Endothelial cell of umbilical vein (primary cell): ENCODE data around the gene CCND2. TPM values are rescaled to one million over a fixed set of nuclear protein-coding genes. Genes with fewer than 3 reads are reported as not detected.

Experiments used
- BruUV-seq: library from RNA; stranded (reverse); fragments of 400-500 nt; replicated peaks from 2 replicates; lab custom pipeline; 2021; lab: Mats Ljungman, UMichigan
- CTCF ChIA-PET: fragments of 300-600, 350-600 bp; sonication (Branson Sonifier 250); formaldehyde crosslinking; loops from one replicate; lab custom pipeline; 2021; ENCODE audit warnings: antibody characterized with exemption, inconsistent platforms; lab: Charles Lee
- POLR2A ChIA-PET: fragments of 300-600, 350-600 bp; sonication (Branson Sonifier 250); formaldehyde crosslinking; loops from one replicate; lab custom pipeline; 2021; ENCODE audit warnings: antibody characterized with exemption, inconsistent platforms; lab: Charles Lee
- DNase-seq: peaks from one replicate; pipeline ENCODE4 v3.0.0-alpha.2; 2011; ENCODE audit warnings: low read depth, low spot score
- FAIRE-seq: peaks from 2 replicates; lab custom pipeline; 2011; peaks lifted over from hg19 to GRCh38; lab: Jason Lieb, UNC
- H2AFZ ChIP-seq: 2 replicates; pipeline ENCODE4 v1.6.0; 2012; ENCODE audit warnings: low read depth, low read length, control low read depth, inconsistent platforms
- H3K27ac ChIP-seq: 2 replicates; pipeline ENCODE4 v1.5.1; 2011; ENCODE audit warnings: low read depth, mild to moderate bottlenecking, control low read depth, low read length, moderate library complexity; ENCODE audit not compliant: insufficient read depth
- H3K27me3 ChIP-seq, 2 experiments: 2 replicates each; pipeline versions ENCODE4 v1.6.0 to v1.6.1; 2011; ENCODE audit warnings: low read length in 2 of 2, mixed read lengths in 1 of 2; ENCODE audit not compliant: control insufficient read depth in 2 of 2, insufficient read depth in 2 of 2
- H3K36me3 ChIP-seq, 2 experiments: 2 replicates in 1 of 2; 3 replicates in 1 of 2; pipeline ENCODE4 v1.5.1; 2011; ENCODE audit warnings: low read length in 2 of 2, mild to moderate bottlenecking in 1 of 2, moderate library complexity in 1 of 2; ENCODE audit not compliant: control insufficient read depth in 2 of 2, insufficient read depth in 2 of 2; ENCODE audit errors: extremely low read depth in 1 of 2
- H3K4me1 ChIP-seq: 3 replicates; pipeline ENCODE4 v1.5.1; 2011; ENCODE audit warnings: mild to moderate bottlenecking, low read length; ENCODE audit not compliant: control insufficient read depth, insufficient read depth; ENCODE audit errors: extremely low read depth
- H3K4me2 ChIP-seq: 2 replicates; pipeline ENCODE4 v1.6.1; 2011; ENCODE audit warnings: low read length, control low read depth, mixed read lengths; ENCODE audit not compliant: insufficient read depth
- H3K4me3 ChIP-seq, 3 experiments: fragments of 200-600 bp in 1 of 3; sonication (generic), shearing (Covaris generic) in 1 of 3; replicated peaks in 1 of 3; 2 replicates each; pipeline ENCODE4 v1.5.1; 2011 to 2016; ENCODE audit warnings: control low read depth in 3 of 3, low read length in 3 of 3, mild to moderate bottlenecking in 2 of 3, inconsistent platforms in 1 of 3, low read depth in 1 of 3, moderate library complexity in 1 of 3; ENCODE audit not compliant: insufficient read depth in 1 of 3
- H3K79me2 ChIP-seq: 2 replicates; pipeline ENCODE4 v1.6.0; 2012; ENCODE audit warnings: low read length, inconsistent platforms; ENCODE audit not compliant: control insufficient read depth, insufficient read depth
- H3K9ac ChIP-seq: replicated peaks from 2 replicates; pipeline ENCODE3; 2011; ENCODE audit warnings: low read length, control low read depth; ENCODE audit not compliant: insufficient read depth; ENCODE audit errors: extremely low read depth
- H3K9me1 ChIP-seq: replicated peaks from 3 replicates; pipeline ENCODE4 v1.6.0; 2011; ENCODE audit warnings: mild to moderate bottlenecking, low read length; ENCODE audit not compliant: control insufficient read depth, insufficient read depth; ENCODE audit errors: extremely low read depth
- H3K9me3 ChIP-seq: replicated peaks from 2 replicates; pipeline ENCODE4 v1.5.1; 2012; ENCODE audit warnings: low read length, inconsistent platforms; ENCODE audit not compliant: control insufficient read depth, insufficient read depth
- H4K20me1 ChIP-seq: replicated peaks from 2 replicates; pipeline ENCODE3; 2011; ENCODE audit warnings: mild to moderate bottlenecking, low read length; ENCODE audit not compliant: control insufficient read depth, insufficient read depth; ENCODE audit errors: extremely low read depth
- EZH2 ChIP-seq: IDR thresholded peaks from 2 replicates; pipeline ENCODE4 v1.6.1; 2012; ENCODE audit warnings: borderline replicate concordance, low read depth, mild to moderate bottlenecking, moderate library complexity, low read length, inconsistent platforms; ENCODE audit not compliant: severe bottlenecking
- FOS ChIP-seq: IDR thresholded peaks from 2 replicates; pipeline ENCODE4 v1.6.1; 2011; ENCODE audit warnings: mild to moderate bottlenecking, low read length, moderate library complexity, borderline replicate concordance; ENCODE audit not compliant: insufficient read depth
- GATA2 ChIP-seq: IDR thresholded peaks from 2 replicates; pipeline ENCODE4 v1.7.0; 2011; ENCODE audit warnings: low read depth, mild to moderate bottlenecking, moderate library complexity, mixed read lengths, low read length; ENCODE audit not compliant: insufficient read length, insufficient read depth
- JUN ChIP-seq: IDR thresholded peaks from 2 replicates; pipeline ENCODE4 v1.6.1; 2011; ENCODE audit warnings: borderline replicate concordance, low read depth; ENCODE audit not compliant: insufficient read length, insufficient read depth
- MYC ChIP-seq: IDR thresholded peaks from one replicate; pipeline ENCODE4 v1.6.1; 2011; ENCODE audit warnings: mild to moderate bottlenecking, low read depth, low read length
- POLR2A ChIP-seq: IDR thresholded peaks from 2 replicates; pipeline ENCODE4 v1.6.1; 2012; ENCODE audit warnings: low read depth, mild to moderate bottlenecking, control low read depth, low read length
- POLR2AphosphoS5 ChIP-seq: IDR thresholded peaks from 2 replicates; pipeline ENCODE4 v1.6.1; 2012; ENCODE audit warnings: low read depth, mild to moderate bottlenecking, control low read depth, low read length, moderate library complexity; ENCODE audit not compliant: insufficient read depth
- dilution Hi-C: fragments of 300-500 bp; cut with MboI; formaldehyde crosslinking; loops from one replicate; pipeline ENCODE4 v1.15.0; 2019; ENCODE audit warnings: low sequenced_read_pairs; ENCODE audit not compliant: extremely low pct_ligation_motif_present
- intact Hi-C: fragments of 100-400 bp; cut with micrococcal nuclease; formaldehyde crosslinking; loops from one replicate; pipeline ENCODE4 v1.10.0; 2022
- polyA plus RNA-seq, 4 experiments: library from polyadenylated mRNA; depleted of rRNA in 3 of 4; stranded (reverse) in 3 of 4; unstranded in 1 of 4; fragments of >200 nt; gene quantifications; 2 replicates each; pipeline versions ENCODE4 v1.2.1 to v1.2.3, GENCODE V29; 2011 to 2012; ENCODE audit warnings: missing spikeins in 1 of 4
- total RNA-seq: library from RNA; stranded (reverse); gene quantifications from 2 replicates; pipeline ENCODE4 v1.2.3, GENCODE V29; 2021
- TF ChIP-seq, protein P1 (sequence below), 2 donors: IDR thresholded peaks; 1 replicate in 1 of 2; 2 replicates in 1 of 2; pipeline ENCODE4 v1.5.1; 2011; ENCODE audit warnings: low read length in 2 of 2, mild to moderate bottlenecking in 2 of 2, moderate library complexity in 2 of 2, control low read depth in 1 of 2, inconsistent platforms in 1 of 2, low read depth in 1 of 2; ENCODE audit not compliant: insufficient read depth in 1 of 2; ENCODE audit errors: extremely low read depth in 1 of 2
- TF ChIP-seq, protein P2 (sequence below): IDR thresholded peaks from 2 replicates; pipeline ENCODE4 v1.6.1; 2011; ENCODE audit not compliant: insufficient read depth, insufficient read length

Gene CCND2
- total and polyA plus RNA-seq, 2 donors (not counting 3 experiments of a cell fraction or from before 2014, with no cell fraction given) = 0.68 to 3.4 TPM

DNA sequence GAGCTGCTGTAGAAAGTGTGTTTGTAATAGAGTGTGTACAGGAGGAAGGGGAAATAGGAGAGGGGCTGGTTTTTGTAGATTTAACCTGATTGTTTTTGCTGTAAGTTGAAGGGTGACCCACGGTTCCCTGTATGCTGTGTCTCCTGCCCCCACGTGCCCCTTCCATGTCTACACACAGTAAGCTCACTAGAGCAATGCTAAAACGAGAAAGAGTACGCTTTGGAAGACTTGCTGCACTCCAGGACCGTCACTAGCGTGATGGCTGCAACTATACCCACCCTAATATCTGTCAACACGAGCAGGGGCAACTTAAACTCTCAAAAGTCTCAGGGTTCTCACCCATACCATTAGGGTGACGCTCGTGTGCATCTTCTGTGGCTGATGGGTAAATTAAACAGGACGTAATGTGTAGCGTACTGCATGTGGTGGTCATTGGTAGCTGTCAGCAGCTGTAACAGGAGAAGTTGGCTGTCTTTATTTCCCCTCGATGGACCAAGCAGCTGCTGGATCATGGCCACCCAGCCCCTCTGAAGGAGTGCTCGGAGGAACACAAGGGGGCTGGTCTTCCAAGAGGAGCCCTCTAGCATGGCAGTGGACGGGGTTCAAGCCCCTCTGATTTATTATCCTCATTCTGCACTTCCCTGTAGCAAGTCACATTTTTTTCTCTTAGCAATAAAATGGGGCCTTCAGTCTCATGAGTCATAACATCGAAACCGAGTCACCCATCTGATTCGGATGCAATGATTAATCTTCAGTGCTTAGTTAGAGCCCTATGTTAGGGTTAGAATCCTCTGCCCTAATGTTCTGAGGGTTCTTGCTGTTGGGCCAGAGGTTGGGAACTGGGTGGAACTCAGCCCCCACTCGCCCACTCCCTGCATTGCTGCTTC, 14.0 kb downstream of the CCND2 start:
- Histone ChIP-seq H3K9me3 (no peaks in the 10 kb centered on the region), H3K4me1 (no peaks in the 10 kb centered on the region), H3K79me2 (no peaks in the 10 kb centered on the region), H3K4me3 (no peak overlapping the region), H3K36me3 (no peaks in the 10 kb centered on the region), H4K20me1 (no peaks in the 10 kb centered on the region), H3K27ac (no peak overlapping the region), H3K4me2 (no peak overlapping the region), H3K9me1 (no peaks in the 10 kb centered on the region), H2AFZ (no peak overlapping the region), H3K9ac (no peak overlapping the region), H3K27me3 (no peaks in the 10 kb centered on the region)
- TF ChIP-seq, protein P1, sequence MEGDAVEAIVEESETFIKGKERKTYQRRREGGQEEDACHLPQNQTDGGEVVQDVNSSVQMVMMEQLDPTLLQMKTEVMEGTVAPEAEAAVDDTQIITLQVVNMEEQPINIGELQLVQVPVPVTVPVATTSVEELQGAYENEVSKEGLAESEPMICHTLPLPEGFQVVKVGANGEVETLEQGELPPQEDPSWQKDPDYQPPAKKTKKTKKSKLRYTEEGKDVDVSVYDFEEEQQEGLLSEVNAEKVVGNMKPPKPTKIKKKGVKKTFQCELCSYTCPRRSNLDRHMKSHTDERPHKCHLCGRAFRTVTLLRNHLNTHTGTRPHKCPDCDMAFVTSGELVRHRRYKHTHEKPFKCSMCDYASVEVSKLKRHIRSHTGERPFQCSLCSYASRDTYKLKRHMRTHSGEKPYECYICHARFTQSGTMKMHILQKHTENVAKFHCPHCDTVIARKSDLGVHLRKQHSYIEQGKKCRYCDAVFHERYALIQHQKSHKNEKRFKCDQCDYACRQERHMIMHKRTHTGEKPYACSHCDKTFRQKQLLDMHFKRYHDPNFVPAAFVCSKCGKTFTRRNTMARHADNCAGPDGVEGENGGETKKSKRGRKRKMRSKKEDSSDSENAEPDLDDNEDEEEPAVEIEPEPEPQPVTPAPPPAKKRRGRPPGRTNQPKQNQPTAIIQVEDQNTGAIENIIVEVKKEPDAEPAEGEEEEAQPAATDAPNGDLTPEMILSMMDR (IDR thresholded peaks at IDR 0.05; ENCODE audit: extremely low read depth in 1 of 2, insufficient read depth in 1 of 2, low read depth in 1 of 2, low read length in 2 of 2) = no peak
- TF ChIP-seq GATA2 (no peak), POLR2A (no peak), MYC (no peak), FOS (no peak), EZH2 (no peak), JUN (no peak), POLR2AphosphoS5 (no peak)
- TF ChIP-seq, protein P2, sequence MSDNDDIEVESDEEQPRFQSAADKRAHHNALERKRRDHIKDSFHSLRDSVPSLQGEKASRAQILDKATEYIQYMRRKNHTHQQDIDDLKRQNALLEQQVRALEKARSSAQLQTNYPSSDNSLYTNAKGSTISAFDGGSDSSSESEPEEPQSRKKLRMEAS = no peak
- FAIRE-seq (no peak), DNase-seq (no peak)
- BruUV-seq = no TSS peak
- dilution Hi-C loops = no loop called here
- intact Hi-C loops = no loop called here
- ChIA-PET CTCF (interaction anchor here (4.7 kb wide), 1 partner anchor 11 kb away, joined by 29 read pairs; no protein-coding TSS in a partner anchor), POLR2A (no interaction called here)
